GM12878 (cell line): ENCODE data around the gene LAMA2. TPM values are rescaled to one million over a fixed set of nuclear protein-coding genes. Genes with fewer than 3 reads are reported as not detected.

Source experiments
- ATAC-seq: fragments of 200-7000 bp; cut with Tn5 transposase; 3 replicates; pipeline ENCODE4 v1.9.1; 2020; ENCODE audit warnings: mild to moderate bottlenecking, moderate library complexity
- BruUV-seq: library from RNA; stranded (reverse); fragments of 400-500 nt; replicated peaks from 2 replicates; lab custom pipeline; 2021; lab: Mats Ljungman, UMichigan
- CTCF ChIA-PET: fragments of 300-600 bp; sonication (Branson Sonifier 250); formaldehyde crosslinking; extraction: SDS; loops from one replicate; lab custom pipeline; 2021; ENCODE audit warnings: inconsistent platforms; lab: Yijun Ruan, JAX
- POLR2A ChIA-PET: fragments of 350-600 bp; formaldehyde crosslinking; extraction: SDS; loops from one replicate; lab custom pipeline; 2021; ENCODE audit warnings: inconsistent platforms; lab: Charles Lee
- RAD21 ChIA-PET: fragments of 300-600 bp; sonication (Branson Sonifier 250); formaldehyde crosslinking; loops from one replicate; lab custom pipeline; 2023; ENCODE audit warnings: antibody characterized with exemption; ENCODE audit not compliant: unreplicated experiment; lab: Charles Lee
- SMC1A ChIA-PET: fragments of 300-600 bp; sonication (Branson Sonifier 250); formaldehyde crosslinking; loops from one replicate; lab custom pipeline; 2023; ENCODE audit not compliant: unreplicated experiment, uncharacterized antibody; lab: Charles Lee
- DNase-seq: peaks from one replicate; pipeline ENCODE4 v3.0.0-alpha.2; 2011; ENCODE audit warnings: low read depth, low spot score
- FAIRE-seq: peaks from 3 replicates; lab custom pipeline; 2011; peaks lifted over from hg19 to GRCh38; lab: Jason Lieb, UNC
- H2AFZ ChIP-seq: 2 replicates; pipeline ENCODE4 v1.6.0; 2011; ENCODE audit warnings: low read depth, low read length, control low read depth; ENCODE audit not compliant: control insufficient read depth
- H3K27ac ChIP-seq: 2 replicates; pipeline ENCODE4 v1.5.1; 2011; ENCODE audit warnings: control low read depth; ENCODE audit not compliant: control insufficient read depth, insufficient read depth
- H3K27me3 ChIP-seq, 2 experiments: replicated peaks in 1 of 2; 2 replicates each; pipeline versions ENCODE4 v1.6.0 to v1.6.1; 2011; ENCODE audit warnings: low read length in 1 of 2; ENCODE audit not compliant: control insufficient read depth in 2 of 2, insufficient read depth in 2 of 2
- H3K36me3 ChIP-seq, 2 experiments: 2 replicates each; pipeline ENCODE4 v1.5.1; 2011; ENCODE audit warnings: low read length in 1 of 2; ENCODE audit not compliant: control insufficient read depth in 2 of 2, insufficient read depth in 2 of 2
- H3K4me1 ChIP-seq: 2 replicates; pipeline ENCODE4 v1.6.1; 2011; ENCODE audit warnings: mild to moderate bottlenecking, low read length, moderate library complexity, mixed read lengths; ENCODE audit not compliant: control insufficient read depth, insufficient read depth
- H3K4me2 ChIP-seq: 2 replicates; pipeline ENCODE4 v1.6.0; 2011; ENCODE audit warnings: control low read depth; ENCODE audit not compliant: control insufficient read depth, insufficient read depth
- H3K4me3 ChIP-seq: fragments of 200-600 bp; sonication (generic); 2 replicates; pipeline ENCODE4 v1.5.1; 2016
- H3K79me2 ChIP-seq: 2 replicates; pipeline ENCODE4 v1.6.0; 2011; ENCODE audit warnings: low read length; ENCODE audit not compliant: control insufficient read depth, insufficient read depth
- H3K9ac ChIP-seq: 2 replicates; pipeline ENCODE4 v1.8.0; 2011; ENCODE audit warnings: low read length, control low read depth, mixed read lengths; ENCODE audit not compliant: control insufficient read depth, insufficient read depth
- H3K9me3 ChIP-seq: replicated peaks from 3 replicates; pipeline ENCODE4 v1.5.1; 2011; ENCODE audit warnings: mild to moderate bottlenecking, low read length; ENCODE audit not compliant: control insufficient read depth, insufficient read depth
- H4K20me1 ChIP-seq: 2 replicates; pipeline ENCODE4 v1.6.0; 2011; ENCODE audit not compliant: control insufficient read depth, insufficient read depth
- ATF7 ChIP-seq: fragments of 450-650 bp; IDR thresholded peaks from 2 replicates; pipeline ENCODE4 v1.6.1; 2016; ENCODE audit warnings: low read depth, mild to moderate bottlenecking
- BCLAF1 ChIP-seq: fragments of 450-650 bp; IDR thresholded peaks from 2 replicates; pipeline ENCODE4 v1.6.1; 2017; ENCODE audit warnings: antibody characterized with exemption, mild to moderate bottlenecking, moderate library complexity
- FOXM1 ChIP-seq: IDR thresholded peaks from 2 replicates; pipeline ENCODE4 v1.6.1; 2012; ENCODE audit warnings: low read depth, mild to moderate bottlenecking, inconsistent platforms, low read length, moderate library complexity
- MYB ChIP-seq: fragments of 150-350 bp; IDR thresholded peaks from 2 replicates; pipeline ENCODE4 v1.6.1; 2014; ENCODE audit warnings: mild to moderate bottlenecking, low read depth, low read length, borderline replicate concordance
- NFYB ChIP-seq: IDR thresholded peaks from 2 replicates; pipeline ENCODE4 v1.6.1; 2011; ENCODE audit warnings: low read depth, mild to moderate bottlenecking, low read length, improper control_type of control experiment, moderate library complexity; ENCODE audit not compliant: insufficient read depth
- POU2F2 ChIP-seq: IDR thresholded peaks from 3 replicates; pipeline ENCODE4 v1.6.1; 2011; ENCODE audit warnings: low read depth, mild to moderate bottlenecking, low read length, borderline replicate concordance
- RCOR1 ChIP-seq: conservative IDR thresholded peaks from 2 replicates; pipeline ENCODE4 v1.6.1; 2012; ENCODE audit warnings: low read depth, low read length, improper control_type of control experiment
- STAT1 ChIP-seq: fragments of 450-650 bp; conservative IDR thresholded peaks from 2 replicates; pipeline ENCODE4 v1.6.1; 2014; ENCODE audit warnings: antibody characterized with exemption, mild to moderate bottlenecking
- YY1 ChIP-seq: IDR thresholded peaks from 2 replicates; pipeline ENCODE4 v1.6.1; 2011; ENCODE audit warnings: low read depth, mild to moderate bottlenecking, low read length
- ZBTB4 ChIP-seq: fragments of 450-650 bp; formaldehyde crosslinking; IDR thresholded peaks from 2 replicates; pipeline ENCODE4 v1.4.0; 2022; ENCODE audit warnings: mild to moderate bottlenecking, moderate library complexity
- WGBS: methylation state at CpG from one replicate; pipeline ENCODE4 v1.1.6; 2016; ENCODE audit warnings: low lambda C conversion rate; ENCODE audit not compliant: insufficient replicate concordance, insufficient coverage; ENCODE audit errors: missing lambda C conversion rate; 5-methylcytosine and 5-hydroxymethylcytosine counted together
- in situ Hi-C: fragments of 300-500 bp; cut with MboI; formaldehyde crosslinking; loops from 9 replicates; pipeline ENCODE4 v1.14.3; 2018; ENCODE audit warnings: mixed read lengths
- intact Hi-C: fragments of 100-400 bp; cut with micrococcal nuclease; formaldehyde crosslinking; loops from one replicate; pipeline ENCODE4 v1.14.2; 2022; ENCODE audit not compliant: unreplicated experiment
- polyA plus RNA-seq, 11 experiments: library from polyadenylated mRNA; depleted of rRNA in 4 of 11; unstranded in 6 of 11; stranded (reverse) in 5 of 11; fragments of >200 nt; fragmentation: Nextera tagmentation in 4 of 11; fragmentation: Illumina TruSeq in 1 of 11; extraction: Ambion mirVana in 4 of 11; extraction: Trizol in 1 of 11; gene quantifications; 1 replicate in 1 of 11; 2 replicates in 10 of 11; pipeline versions ENCODE4 v1.2.1 to v1.2.3, GENCODE V29; 2011 to 2016; ENCODE audit warnings: inconsistent platforms in 2 of 11, missing spikeins in 2 of 11, low read depth in 1 of 11
- total RNA-seq, 4 experiments: library from RNA; depleted of rRNA in 3 of 4; stranded (reverse); fragments of >200 nt in 3 of 4; fragmentation: Illumina TruSeq in 1 of 4; extraction: Trizol in 1 of 4; gene quantifications; 2 replicates each; pipeline versions ENCODE4 v1.2.1 to v1.2.3, GENCODE V29; 2013 to 2021

LAMA2 gene
- total and polyA plus RNA-seq, 10 of the 15 experiments (the other 5 are each of a cell fraction or from before 2014, with no cell fraction given): 0.04 to 2.0 (median 0.37) TPM; not detected in 1

GRCh38 chr6:129269891-129270290 lies 387.0 kb downstream of the LAMA2 start:
- no peaks in the 10 kb centered on the region for H3K4me1 ChIP-seq
- ChIA-PET POLR2A (no interaction called here), SMC1A (interaction anchor here (2.6 kb wide), 1 partner anchor 13 kb away, joined by 7 read pairs; no protein-coding TSS in a partner anchor), CTCF (interaction anchor here (0.8 kb wide), 1 partner anchor 18 kb away, joined by 3 read pairs; no protein-coding TSS in a partner anchor), RAD21 (no interaction called here)
- no peaks in the 10 kb centered on the region for H3K36me3 ChIP-seq
- no peaks in the 10 kb centered on the region; a peak in 1 of 4 replicates for H3K27me3 ChIP-seq
- H3K27ac ChIP-seq: no peak overlapping the region
- 23% methylated on average over 2 of the region's 2 CpGs for WGBS
- no peak overlapping the region for H3K9ac ChIP-seq
- ATAC-seq (no peak), FAIRE-seq (no peak), DNase-seq (no peak)
- H3K4me2 ChIP-seq: no peak overlapping the region
- no peak overlapping the region for H3K4me3 ChIP-seq
- no peaks in the 10 kb centered on the region for H4K20me1 ChIP-seq
- no peaks in the 10 kb centered on the region for H3K79me2 ChIP-seq
- no peak overlapping the region for H2AFZ ChIP-seq
- no TSS peak for BruUV-seq
- intact Hi-C loops (no loop called here), in situ Hi-C loops (no loop called here)
- no peaks in the 10 kb centered on the region for H3K9me3 ChIP-seq
- TF ChIP-seq MYB: no peak
- no peak for TF ChIP-seq BCLAF1
- TF ChIP-seq NFYB: no peak
- no peak for TF ChIP-seq YY1
- no peak for TF ChIP-seq ATF7
- TF ChIP-seq FOXM1: no peak
- no peak for TF ChIP-seq ZBTB4 (CRISPR knock-in tag)
- no peak for TF ChIP-seq STAT1
- TF ChIP-seq POU2F2: no peak
- no peak for TF ChIP-seq RCOR1
